Endothelial cell (in vitro differentiated cells): ENCODE data around the gene ZFYVE27. TPM values are rescaled to one million over a fixed set of nuclear protein-coding genes. Genes with fewer than 3 reads are reported as not detected.

ENCODE experiments used
- DNase-seq: peaks from one replicate; pipeline ENCODE4 v3.0.0; 2021; ENCODE audit warnings: low spot score
- H3K27ac Mint-ChIP-seq: one replicate; pipeline ENCODE4 v1.8.0; 2021; ENCODE audit warnings: mixed read lengths, inconsistent platforms; ENCODE audit not compliant: unreplicated experiment
- H3K27me3 Mint-ChIP-seq: one replicate; pipeline ENCODE4 v1.8.0; 2021; ENCODE audit warnings: mild to moderate bottlenecking, moderate library complexity, mixed read lengths, inconsistent platforms; ENCODE audit not compliant: unreplicated experiment
- H3K36me3 Mint-ChIP-seq: one replicate; pipeline ENCODE4 v1.8.0; 2021; ENCODE audit warnings: mild to moderate bottlenecking, low read depth, mixed read lengths, inconsistent platforms; ENCODE audit not compliant: unreplicated experiment
- H3K4me1 Mint-ChIP-seq: one replicate; pipeline ENCODE4 v1.8.0; 2021; ENCODE audit warnings: mild to moderate bottlenecking, mixed read lengths, inconsistent platforms; ENCODE audit not compliant: unreplicated experiment
- H3K4me3 Mint-ChIP-seq: one replicate; pipeline ENCODE4 v1.8.0; 2021; ENCODE audit warnings: mild to moderate bottlenecking, mixed read lengths, inconsistent platforms; ENCODE audit not compliant: unreplicated experiment
- H3K9me3 Mint-ChIP-seq: one replicate; pipeline ENCODE4 v1.8.0; 2021; ENCODE audit warnings: mixed read lengths, inconsistent platforms; ENCODE audit not compliant: unreplicated experiment
- CTCF ChIP-seq: fragments of 200-600 bp; sonication (generic); IDR thresholded peaks from one replicate; pipeline ENCODE4 v1.5.0; 2021; ENCODE audit warnings: antibody characterized with exemption; ENCODE audit not compliant: unreplicated experiment
- total RNA-seq: library from RNA; stranded (reverse); fragmentation: NEBNext Ultra II Directional; extraction: Animal tissue kit (Norgen Biotek cat#: 25700); gene quantifications from one replicate; pipeline ENCODE4 v1.2.1, GENCODE V29; 2021; ENCODE audit not compliant: unreplicated experiment

ZFYVE27 gene
- total RNA-seq, 1 donor from 2014 or later = 19.2 TPM

GRCh38 chr10:97723001-97723400, 13.9 kb upstream of the ZFYVE27 start:
- H3K27ac Mint-ChIP-seq = no peak overlapping the region
- no peak for DNase-seq
- TF ChIP-seq CTCF = no peak

GRCh38 chr10:97724341-97724941, 12.5 kb upstream of the ZFYVE27 start:
- no peak for TF ChIP-seq CTCF

More at GRCh38 chr10:97723001-97723400, 13.9 kb upstream of the ZFYVE27 start:
- Mint-ChIP-seq H3K36me3 (peaks cover 2% of the 10 kb centered on the region), H3K4me1 (peaks cover 14% of the 10 kb centered on the region), H3K4me3 (no peak overlapping the region), H3K27me3 (peaks cover 2% of the 10 kb centered on the region), H3K9me3 (no peaks in the 10 kb centered on the region)

GRCh38 chr10:97726636-97727178, 10.2 kb upstream of the ZFYVE27 start:
- Mint-ChIP-seq H3K27me3 (peaks cover 8% of the 10 kb centered on the region), H3K4me1 (no peaks in the 10 kb centered on the region), H3K9me3 (no peaks in the 10 kb centered on the region), H3K4me3 (peak overlapping the region; percentile 62), H3K36me3 (no peaks in the 10 kb centered on the region), H3K27ac (no peak overlapping the region)
- TF ChIP-seq CTCF = no peak
- DNase-seq = no peak

More at GRCh38 chr10:97724341-97724941, 12.5 kb upstream of the ZFYVE27 start:
- DNase-seq = no peak
- Mint-ChIP-seq H3K4me3 (no peak overlapping the region), H3K4me1 (peaks cover 4% of the 10 kb centered on the region), H3K27me3 (peaks cover 3% of the 10 kb centered on the region), H3K36me3 (no peaks in the 10 kb centered on the region), H3K9me3 (no peaks in the 10 kb centered on the region), H3K27ac (no peak overlapping the region)

GRCh38 chr10:97729014-97729413, 7.9 kb upstream of the ZFYVE27 start:
- Mint-ChIP-seq H3K36me3 (no peaks in the 10 kb centered on the region), H3K4me3 (no peak overlapping the region), H3K4me1 (no peaks in the 10 kb centered on the region), H3K9me3 (no peaks in the 10 kb centered on the region), H3K27ac (no peak overlapping the region), H3K27me3 (peaks cover 8% of the 10 kb centered on the region)
- no peak for DNase-seq
- TF ChIP-seq CTCF = no peak

- Mint-ChIP-seq H3K27me3 (peaks cover 14% of the 10 kb centered on the region), H3K4me3 (no peak overlapping the region), H3K9me3 (no peaks in the 10 kb centered on the region), H3K4me1 (no peaks in the 10 kb centered on the region), H3K36me3 (no peaks in the 10 kb centered on the region), H3K27ac (no peak overlapping the region)
- DNase-seq = peak; percentile 71
- peak; percentile 54 for TF ChIP-seq CTCF
Measured at GRCh38 chr10:97731346-97732051, 5.4 kb upstream of the ZFYVE27 start.
